Measurements from ENCODE around the gene SOS2. TPM values are rescaled to one million over a fixed set of nuclear protein-coding genes. Genes with fewer than 3 reads are reported as not detected.

Gene SOS2
- total and polyA plus RNA-seq, 4 donors = 3.1 to 20.1 (median 9.1) TPM

- Histone ChIP-seq H3K36me3 (ENCODE audit: control insufficient read depth in 4 of 4, insufficient read depth in 3 of 4, low read depth in 1 of 4, low read length in 3 of 4) (no peaks in the 10 kb centered on the region), H3K27me3 (ENCODE audit: control insufficient read depth in 4 of 4, insufficient read depth in 4 of 4, low read length in 3 of 4) (no peaks in the 10 kb centered on the region), H3K9me3 (ENCODE audit: control insufficient read depth in 4 of 4, low read length in 3 of 4) (no peaks in the 10 kb centered on the region), H3K27ac (ENCODE audit: low read depth in 1 of 2, low read length in 2 of 2) (no peak overlapping the region), H3K4me1 (ENCODE audit: control insufficient read depth in 4 of 4, insufficient read depth in 4 of 4, low read length in 3 of 4) (no peaks in the 10 kb centered on the region), H3K9ac (ENCODE audit: low read depth in 1 of 2, low read length in 2 of 2) (no peak overlapping the region), H3K4me3 (ENCODE audit: low read depth in 1 of 3, low read length in 3 of 3) (no peak overlapping the region)
- 47% methylated on average over 3 of the region's 3 CpGs for WGBS
- DNase-seq (ENCODE audit: low spot score) = no peak
- no peak for TF ChIP-seq REST (IDR thresholded peaks at IDR 0.05)
- TF ChIP-seq YY1 (IDR thresholded peaks at IDR 0.05) = no peak
- TF ChIP-seq, protein P1, sequence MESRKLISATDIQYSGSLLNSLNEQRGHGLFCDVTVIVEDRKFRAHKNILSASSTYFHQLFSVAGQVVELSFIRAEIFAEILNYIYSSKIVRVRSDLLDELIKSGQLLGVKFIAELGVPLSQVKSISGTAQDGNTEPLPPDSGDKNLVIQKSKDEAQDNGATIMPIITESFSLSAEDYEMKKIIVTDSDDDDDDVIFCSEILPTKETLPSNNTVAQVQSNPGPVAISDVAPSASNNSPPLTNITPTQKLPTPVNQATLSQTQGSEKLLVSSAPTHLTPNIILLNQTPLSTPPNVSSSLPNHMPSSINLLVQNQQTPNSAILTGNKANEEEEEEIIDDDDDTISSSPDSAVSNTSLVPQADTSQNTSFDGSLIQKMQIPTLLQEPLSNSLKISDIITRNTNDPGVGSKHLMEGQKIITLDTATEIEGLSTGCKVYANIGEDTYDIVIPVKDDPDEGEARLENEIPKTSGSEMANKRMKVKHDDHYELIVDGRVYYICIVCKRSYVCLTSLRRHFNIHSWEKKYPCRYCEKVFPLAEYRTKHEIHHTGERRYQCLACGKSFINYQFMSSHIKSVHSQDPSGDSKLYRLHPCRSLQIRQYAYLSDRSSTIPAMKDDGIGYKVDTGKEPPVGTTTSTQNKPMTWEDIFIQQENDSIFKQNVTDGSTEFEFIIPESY (IDR thresholded peaks at IDR 0.05) = no peak
- no peak for TF ChIP-seq RXRA (IDR thresholded peaks at IDR 0.05)
- TF ChIP-seq ATF3 (IDR thresholded peaks at IDR 0.05) = no peak
- TF ChIP-seq GABPA (IDR thresholded peaks at IDR 0.05 in 1 of 2, conservative IDR thresholded peaks at IDR 0.05 in 1 of 2) = no peak
- TF ChIP-seq HNF4G (IDR thresholded peaks at IDR 0.05) = no peak
- no peak for TF ChIP-seq EGR1 (IDR thresholded peaks at IDR 0.05; ENCODE audit: low read depth in 2 of 2)
- TF ChIP-seq FOXA2 (IDR thresholded peaks at IDR 0.05) = no peak
- TF ChIP-seq SP1 (IDR thresholded peaks at IDR 0.05) = no peak
- TF ChIP-seq, protein P2, sequence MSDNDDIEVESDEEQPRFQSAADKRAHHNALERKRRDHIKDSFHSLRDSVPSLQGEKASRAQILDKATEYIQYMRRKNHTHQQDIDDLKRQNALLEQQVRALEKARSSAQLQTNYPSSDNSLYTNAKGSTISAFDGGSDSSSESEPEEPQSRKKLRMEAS (IDR thresholded peaks at IDR 0.05) = no peak
- peak; percentile 33 for TF ChIP-seq CTCF (IDR thresholded peaks at IDR 0.05; ENCODE audit: low read depth, low read length, missing input control)
- no peak for TF ChIP-seq FOXA1 (IDR thresholded peaks at IDR 0.05)
- TF ChIP-seq RAD21 (IDR thresholded peaks at IDR 0.05) = peak; percentile 70 to 78
- TF ChIP-seq HNF4A (conservative IDR thresholded peaks at IDR 0.05) = no peak
Observed at GRCh38 chr14:50260511-50260910, 29.1 kb upstream of the SOS2 start.

DNA sequence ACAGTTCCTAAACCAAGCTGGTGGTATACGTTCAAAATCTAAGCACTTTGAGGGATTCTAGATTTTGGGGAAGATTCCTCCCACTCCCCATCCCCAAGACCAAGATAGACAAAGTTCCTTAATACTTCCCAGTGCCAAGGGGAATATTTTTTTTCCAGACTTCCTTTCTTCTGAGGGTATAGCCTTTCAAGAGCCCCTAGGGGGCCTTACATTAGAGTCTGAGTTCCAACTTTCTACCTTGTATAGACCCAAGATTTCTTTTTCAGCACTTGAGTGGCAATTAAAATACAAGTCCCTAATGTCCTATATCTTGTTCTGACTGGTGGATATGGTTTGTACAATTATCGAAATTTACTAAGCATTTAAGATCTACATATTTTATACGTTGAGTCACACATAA lies 28.7 kb upstream of the SOS2 start:
- Histone ChIP-seq H3K27me3 (ENCODE audit: control insufficient read depth in 4 of 4, insufficient read depth in 4 of 4, low read length in 3 of 4) (no peaks in the 10 kb centered on the region), H3K9ac (ENCODE audit: low read depth in 1 of 2, low read length in 2 of 2) (no peak overlapping the region), H3K9me3 (ENCODE audit: control insufficient read depth in 4 of 4, low read length in 3 of 4) (no peaks in the 10 kb centered on the region), H3K4me3 (ENCODE audit: low read depth in 1 of 3, low read length in 3 of 3) (no peak overlapping the region), H3K36me3 (ENCODE audit: control insufficient read depth in 4 of 4, insufficient read depth in 3 of 4, low read depth in 1 of 4, low read length in 3 of 4) (no peaks in the 10 kb centered on the region), H3K27ac (ENCODE audit: low read depth in 1 of 2, low read length in 2 of 2) (no peak overlapping the region), H3K4me1 (ENCODE audit: control insufficient read depth in 4 of 4, insufficient read depth in 4 of 4, low read length in 3 of 4) (no peaks in the 10 kb centered on the region)
- no peak for DNase-seq (ENCODE audit: low spot score)
- WGBS = 90% methylated on average over 3 of the region's 3 CpGs
- TF ChIP-seq SP1 (IDR thresholded peaks at IDR 0.05) = no peak
- TF ChIP-seq JUND (IDR thresholded peaks at IDR 0.05) = no peak
- TF ChIP-seq, protein P2 (IDR thresholded peaks at IDR 0.05) = no peak
- TF ChIP-seq HNF4G (IDR thresholded peaks at IDR 0.05) = no peak
- no peak for TF ChIP-seq CTCF (IDR thresholded peaks at IDR 0.05; ENCODE audit: low read depth, low read length, missing input control)
- TF ChIP-seq NR2F2 (IDR thresholded peaks at IDR 0.05) = no peak
- TF ChIP-seq RXRA (IDR thresholded peaks at IDR 0.05) = no peak
- TF ChIP-seq HNF4A (conservative IDR thresholded peaks at IDR 0.05) = no peak
- no peak for TF ChIP-seq RAD21 (IDR thresholded peaks at IDR 0.05)
- TF ChIP-seq FOXA2 (IDR thresholded peaks at IDR 0.05) = no peak
- TF ChIP-seq GABPA (IDR thresholded peaks at IDR 0.05 in 1 of 2, conservative IDR thresholded peaks at IDR 0.05 in 1 of 2) = no peak
- TF ChIP-seq YY1 (IDR thresholded peaks at IDR 0.05) = no peak
- no peak for TF ChIP-seq FOXA1 (IDR thresholded peaks at IDR 0.05)
- TF ChIP-seq TAF1 (conservative IDR thresholded peaks at IDR 0.05) = no peak
